ENCODE measurements around the gene ARHGAP15. TPM values are rescaled to one million over a fixed set of nuclear protein-coding genes. Genes with fewer than 3 reads are reported as not detected.

Gene ARHGAP15
- total RNA-seq, 3 donors from 2014 or later = 5.3 to 8.2 (median 5.8) TPM

GRCh38 chr2:143802871-143803650 is 673.8 kb downstream of the ARHGAP15 start:
- H3K4me3 ChIP-seq = no peak overlapping the region
- H3K9me3 ChIP-seq = no peaks in the 10 kb centered on the region
- ATAC-seq (no peak), DNase-seq (no peak)
- no peak for TF ChIP-seq CTCF (IDR thresholded peaks at IDR 0.05)
- intact Hi-C loops (cut with DNase I, micrococcal nuclease) = no loop called here
- no peaks in the 10 kb centered on the region for H3K4me1 ChIP-seq (ENCODE audit: low read depth)
- H3K36me3 ChIP-seq (ENCODE audit: low read depth) = no peaks in the 10 kb centered on the region

- Histone ChIP-seq H3K4me3 (no peak overlapping the region), H3K9me3 (no peaks in the 10 kb centered on the region), H3K4me1 (ENCODE audit: low read depth) (no peaks in the 10 kb centered on the region), H3K36me3 (ENCODE audit: low read depth) (no peaks in the 10 kb centered on the region)
- intact Hi-C loops (cut with DNase I, micrococcal nuclease) = no loop called here
- TF ChIP-seq CTCF (IDR thresholded peaks at IDR 0.05) = no peak
- no peak for ATAC-seq
- DNase-seq = no peak
Observed at GRCh38 chr2:143803936-143804335, 674.7 kb downstream of the ARHGAP15 start.

GRCh38 chr2:143805666-143806065 is 676.4 kb downstream of the ARHGAP15 start:
- Histone ChIP-seq H3K36me3 (ENCODE audit: low read depth) (no peaks in the 10 kb centered on the region), H3K4me1 (ENCODE audit: low read depth) (no peaks in the 10 kb centered on the region), H3K4me3 (no peak overlapping the region), H3K9me3 (no peaks in the 10 kb centered on the region)
- DNase-seq (no peak), ATAC-seq (no peak)
- intact Hi-C loops (cut with DNase I, micrococcal nuclease) = no loop called here
- no peak for TF ChIP-seq CTCF (IDR thresholded peaks at IDR 0.05)

- H3K9me3 ChIP-seq = no peaks in the 10 kb centered on the region
- no peaks in the 10 kb centered on the region for H3K36me3 ChIP-seq (ENCODE audit: low read depth)
- TF ChIP-seq CTCF (IDR thresholded peaks at IDR 0.05) = no peak
- intact Hi-C loops (cut with DNase I, micrococcal nuclease) = no loop called here
- no peaks in the 10 kb centered on the region for H3K4me1 ChIP-seq (ENCODE audit: low read depth)
- no peak overlapping the region for H3K4me3 ChIP-seq
- ATAC-seq (no peak), DNase-seq (no peak)
Observed at GRCh38 chr2:143807192-143807591, 678.0 kb downstream of the ARHGAP15 start.

GRCh38 chr2:143807671-143808070 is 678.5 kb downstream of the ARHGAP15 start:
- Histone ChIP-seq H3K9me3 (no peaks in the 10 kb centered on the region), H3K4me3 (no peak overlapping the region), H3K36me3 (ENCODE audit: low read depth) (no peaks in the 10 kb centered on the region), H3K4me1 (ENCODE audit: low read depth) (no peaks in the 10 kb centered on the region)
- TF ChIP-seq CTCF (IDR thresholded peaks at IDR 0.05) = no peak
- intact Hi-C loops (cut with DNase I, micrococcal nuclease) = no loop called here
- DNase-seq (no peak), ATAC-seq (no peak)
